HG03196 (cell line): ENCODE data around the gene DLG2.

Source experiments
- ATAC-seq: cut with Tn5 transposase; IDR thresholded peaks from one replicate; pipeline ENCODE4 v1.9.1; 2021; ENCODE audit not compliant: unreplicated experiment

DLG2 gene

DNA sequence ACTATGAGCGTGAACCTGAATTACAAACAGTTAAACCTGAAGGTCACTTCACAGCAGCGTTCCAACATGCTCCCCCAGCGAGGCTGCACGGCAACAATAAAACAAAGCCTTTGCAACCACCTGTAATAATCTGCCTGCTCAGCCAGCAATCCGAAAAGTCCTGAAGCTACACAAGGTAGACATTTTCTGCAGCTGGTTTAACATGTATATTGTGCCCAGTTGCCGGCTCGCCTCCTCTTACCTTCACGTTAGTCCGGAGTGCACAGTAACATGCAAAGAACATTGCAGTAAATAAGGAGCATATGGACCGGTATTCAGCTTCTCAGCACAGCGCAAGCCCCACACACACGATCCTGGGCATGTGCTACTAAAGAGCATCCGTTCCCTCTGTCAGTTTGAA lies 704.3 kb downstream of the DLG2 start:
- no peak for ATAC-seq

DNA sequence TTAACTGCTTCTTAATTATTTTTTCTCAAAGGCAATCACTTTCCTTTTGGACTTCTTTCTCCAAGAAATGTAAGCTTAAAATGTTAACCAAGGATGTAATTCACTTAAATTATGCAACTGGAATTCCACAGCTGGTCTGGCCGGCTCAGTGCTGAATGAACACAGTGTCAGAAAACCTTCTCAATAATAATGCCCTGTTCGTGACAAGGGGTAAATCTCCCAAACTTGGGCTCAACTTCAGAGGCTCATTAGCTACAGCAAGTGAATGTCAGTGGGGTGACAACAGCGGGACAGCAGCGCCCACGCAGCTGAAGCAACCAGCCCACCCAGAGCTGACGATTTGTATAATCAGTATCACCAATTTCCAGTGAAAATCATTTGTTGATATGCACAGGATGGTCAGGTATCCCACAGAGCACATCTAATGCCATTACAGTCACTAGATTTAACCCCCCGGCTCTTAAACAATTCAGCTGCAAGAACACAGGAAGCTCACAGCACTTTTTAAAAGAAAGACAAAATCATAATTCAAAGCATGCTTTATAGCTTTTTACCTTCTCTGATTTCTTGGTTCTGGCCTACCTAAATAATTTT lies 704.8 kb downstream of the DLG2 start:
- ATAC-seq = no peak

- ATAC-seq = no peak
Measured at GRCh38 chr11:84914511-84914910, 712.6 kb downstream of the DLG2 start.

GRCh38 chr11:84909740-84910139 lies 717.4 kb downstream of the DLG2 start:
- ATAC-seq = no peak

DNA sequence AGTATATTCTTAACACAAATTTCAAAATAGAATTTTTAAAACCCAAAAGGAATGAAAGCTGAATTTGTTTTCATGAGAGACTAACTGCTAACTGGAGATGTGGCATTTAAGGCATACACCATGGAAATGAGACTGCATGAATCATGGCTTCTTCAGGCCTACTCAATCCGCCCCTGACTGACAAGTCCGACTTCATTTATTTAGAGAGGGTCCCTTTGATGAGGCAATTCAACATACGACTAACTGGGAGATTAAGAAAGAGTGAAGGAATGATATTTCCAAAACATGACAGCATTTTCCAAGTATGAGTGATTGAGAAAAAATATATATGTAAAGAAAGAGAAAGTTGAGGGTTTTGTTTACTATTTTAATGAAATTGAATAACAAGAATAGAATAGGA lies 720.1 kb downstream of the DLG2 start:
- no peak for ATAC-seq

GRCh38 chr11:84905411-84905810 lies 721.7 kb downstream of the DLG2 start:
- ATAC-seq = no peak

DNA sequence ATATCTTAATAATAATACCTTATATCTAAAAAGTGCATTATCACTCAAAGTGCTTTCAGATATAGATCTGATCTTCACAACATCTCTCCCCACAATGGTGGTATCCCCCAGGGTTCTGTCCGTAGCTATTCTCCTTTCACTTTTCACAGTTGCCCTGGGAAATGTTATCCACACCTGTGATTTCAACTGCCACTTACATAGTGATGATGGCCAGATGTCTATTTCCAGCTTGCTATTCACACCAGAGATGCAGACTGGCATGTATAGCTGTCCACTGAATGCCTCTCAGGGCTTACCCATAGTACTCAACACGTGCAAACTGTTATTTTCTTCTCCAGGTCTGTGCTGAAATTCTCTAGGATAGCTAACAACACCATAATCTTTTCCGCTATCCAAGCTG lies 724.7 kb downstream of the DLG2 start:
- no peak for ATAC-seq

DNA sequence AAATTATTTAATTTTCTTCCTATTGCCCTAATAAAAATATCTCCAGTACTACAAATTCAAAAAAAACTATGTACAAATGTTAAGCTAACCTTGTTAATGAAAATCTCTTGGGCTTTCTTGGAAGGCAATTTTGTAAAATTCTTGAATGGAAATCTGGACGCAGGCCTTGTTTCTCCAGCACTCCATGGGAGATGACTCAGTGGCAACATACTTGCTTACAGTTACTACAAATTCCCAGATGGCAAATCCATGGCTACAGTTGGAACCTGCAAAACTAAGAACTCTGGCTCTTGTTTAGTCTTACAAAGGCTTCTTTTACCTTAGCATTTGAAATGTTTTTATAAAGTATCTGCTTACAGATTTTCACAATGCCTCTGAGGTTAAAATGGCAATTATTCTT lies 725.2 kb downstream of the DLG2 start:
- no peak for ATAC-seq

DNA sequence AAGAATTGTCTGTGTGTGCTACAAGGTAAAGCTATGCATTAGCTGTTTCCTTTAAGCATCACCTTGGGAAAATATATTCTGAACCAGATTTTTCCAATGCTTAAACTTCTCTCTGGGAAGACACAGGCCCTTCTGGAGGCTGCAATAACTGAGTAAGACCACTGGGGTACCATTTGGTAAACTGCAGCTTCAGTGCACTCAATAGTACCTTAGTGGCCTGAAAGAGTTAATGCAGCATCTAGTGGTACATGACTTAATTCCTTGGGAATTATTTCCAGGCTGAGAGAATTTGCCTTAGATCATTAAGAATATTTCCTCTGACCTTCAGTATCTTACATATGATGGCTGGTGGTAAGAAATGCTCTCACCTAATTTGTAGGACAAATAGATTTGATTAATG lies 727.4 kb downstream of the DLG2 start:
- no peak for ATAC-seq

- no peak for ATAC-seq
Measured at GRCh38 chr11:84899134-84899533, 728.0 kb downstream of the DLG2 start.

DNA sequence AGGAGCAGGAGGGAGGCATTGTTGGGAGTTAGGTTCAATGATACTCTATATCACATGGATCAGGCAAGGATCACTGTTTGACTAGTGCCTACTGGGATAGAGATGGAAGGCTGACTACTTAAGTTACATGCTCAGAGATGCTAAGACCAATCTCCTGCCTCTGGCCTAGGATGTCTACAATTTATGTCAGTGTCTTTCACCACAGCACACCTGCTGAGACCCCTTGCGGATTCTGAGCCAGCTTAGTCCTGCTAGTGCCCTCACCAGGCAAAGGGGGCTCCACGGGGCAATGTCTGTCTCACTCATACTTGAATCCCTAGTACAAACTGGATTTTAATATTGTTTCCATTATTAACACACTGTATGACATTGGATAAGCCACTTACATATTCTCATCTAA lies 732.5 kb downstream of the DLG2 start:
- ATAC-seq = no peak

DNA sequence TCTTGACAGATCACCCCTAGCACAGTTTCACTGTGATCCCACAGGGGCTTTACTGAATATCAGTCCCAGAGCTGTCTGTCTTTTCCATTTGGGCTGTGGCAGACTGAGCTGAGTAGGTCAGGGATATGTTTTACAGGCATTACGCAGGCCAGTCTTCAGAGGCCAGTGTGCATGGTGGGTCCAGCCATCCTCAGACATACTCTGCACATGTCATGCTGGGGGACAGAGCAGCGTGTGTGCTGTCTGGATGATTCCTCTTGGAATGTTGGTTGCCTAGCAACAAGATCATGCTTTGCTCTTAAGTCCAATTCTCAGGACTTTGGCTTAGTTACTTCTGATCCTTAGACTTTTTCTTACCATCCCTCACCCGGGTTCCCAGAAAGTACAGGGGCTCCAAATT lies 736.5 kb downstream of the DLG2 start:
- no peak for ATAC-seq

DNA sequence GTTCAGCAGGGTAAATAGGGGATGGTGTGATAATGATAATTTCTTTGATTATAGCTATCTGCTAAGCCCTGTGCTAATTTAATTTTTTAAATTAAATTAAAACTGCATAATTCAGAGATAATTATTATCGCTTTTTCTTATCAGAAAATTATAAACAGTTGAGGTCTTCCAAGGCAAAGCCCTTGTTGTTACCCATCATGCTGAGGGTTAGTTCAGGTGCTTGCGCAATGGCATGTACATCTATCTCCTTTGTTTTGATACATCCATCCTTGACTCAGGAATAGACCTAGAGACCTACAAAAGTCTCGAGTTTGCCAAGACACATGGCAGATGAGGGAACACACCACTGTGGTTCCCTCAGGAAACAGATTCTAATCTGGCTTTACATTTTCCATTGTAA lies 737.6 kb downstream of the DLG2 start:
- no peak for ATAC-seq

GRCh38 chr11:84887055-84887629 lies 740.0 kb downstream of the DLG2 start:
- ATAC-seq = no peak

- no peak for ATAC-seq
Measured at GRCh38 chr11:84886344-84886743, 740.8 kb downstream of the DLG2 start.

GRCh38 chr11:84884836-84885235 lies 742.3 kb downstream of the DLG2 start:
- no peak for ATAC-seq

- no peak for ATAC-seq
Measured at GRCh38 chr11:84882056-84882455, 745.1 kb downstream of the DLG2 start.

DNA sequence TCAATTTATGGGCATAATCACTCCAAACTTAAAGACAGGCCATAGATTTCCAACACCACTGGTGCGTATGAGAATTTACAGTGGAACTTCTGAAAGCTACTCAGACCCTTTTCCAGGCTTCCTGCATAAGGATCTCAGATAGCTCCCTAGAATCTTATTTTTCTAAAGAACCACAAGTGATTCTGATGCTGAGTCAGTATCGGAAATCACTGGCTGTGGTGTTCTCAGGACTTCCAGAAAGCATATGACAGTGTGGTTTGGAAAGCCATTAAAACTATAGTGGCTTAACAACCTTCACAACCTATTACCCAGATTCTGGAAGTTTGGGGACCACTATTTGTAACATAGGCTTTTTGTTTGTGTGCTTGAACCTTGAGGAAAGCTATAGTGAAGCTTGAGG lies 756.0 kb downstream of the DLG2 start:
- ATAC-seq = no peak

DNA sequence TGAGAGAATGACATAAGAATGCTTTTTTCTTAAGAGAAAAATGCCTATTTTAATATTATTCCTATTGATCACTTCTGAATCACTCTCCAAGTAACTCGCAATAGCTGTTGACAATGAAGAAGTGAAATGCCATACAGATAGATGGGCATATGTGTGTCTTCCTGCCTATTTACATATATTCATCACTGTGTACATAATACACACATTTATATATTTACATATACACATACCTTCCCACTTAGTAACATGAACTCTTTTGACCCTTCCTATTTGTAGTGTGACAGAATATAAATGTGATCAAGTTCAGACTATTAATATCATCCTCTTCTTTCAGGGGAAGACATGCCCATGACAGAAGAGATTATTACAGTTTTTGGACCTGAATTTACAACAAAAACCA lies 756.7 kb downstream of the DLG2 start:
- ATAC-seq = no peak

- ATAC-seq = no peak
Measured at GRCh38 chr11:84866922-84867321, 760.2 kb downstream of the DLG2 start.

GRCh38 chr11:84865791-84866535 lies 761.2 kb downstream of the DLG2 start:
- no peak for ATAC-seq

DNA sequence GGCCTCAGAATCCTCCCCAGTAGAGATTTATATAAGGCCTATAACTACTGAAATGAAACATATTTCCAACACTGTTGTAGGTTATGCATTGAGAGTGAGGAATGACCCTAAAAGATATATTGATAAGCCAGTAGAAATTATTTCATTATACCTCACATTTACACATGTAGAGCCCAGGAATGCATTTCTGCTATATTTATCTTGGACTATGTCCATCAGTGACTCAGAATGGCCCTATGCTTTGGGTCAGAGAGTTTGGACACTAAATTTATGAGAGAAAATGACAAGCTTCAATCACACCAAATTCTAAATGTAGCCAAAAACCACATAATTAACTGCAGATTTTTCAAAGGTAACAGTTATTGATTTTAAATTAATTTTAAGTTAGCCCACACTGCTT lies 761.9 kb downstream of the DLG2 start:
- ATAC-seq = no peak

DNA sequence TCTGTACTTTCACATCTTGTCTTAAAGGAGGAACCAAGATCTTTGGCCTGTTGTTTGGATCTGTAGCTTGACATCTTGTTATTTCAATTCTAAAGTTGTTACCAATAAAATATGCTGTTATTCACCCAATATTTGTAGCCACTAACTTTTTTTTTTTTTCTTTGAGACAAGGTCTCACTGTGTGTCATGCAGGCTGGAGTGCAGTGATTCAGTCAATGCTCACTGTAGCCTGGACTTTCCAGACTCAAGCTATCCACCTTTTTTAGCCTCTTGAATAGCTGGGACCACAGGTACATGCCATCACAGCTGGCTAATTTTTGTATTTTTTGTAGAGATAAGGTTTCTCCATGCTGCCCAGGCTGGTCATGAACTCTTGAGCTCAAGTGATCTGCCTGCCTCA lies 769.4 kb downstream of the DLG2 start:
- no peak for ATAC-seq
